Caco-2 (cell line): ENCODE data around the gene TMEM156. TPM values are rescaled to one million over a fixed set of nuclear protein-coding genes. Genes with fewer than 3 reads are reported as not detected.

Experiments
- BruUV-seq: library from RNA; stranded (reverse); fragments of 400-500 nt; replicated peaks from 2 replicates; lab custom pipeline; 2021; lab: Mats Ljungman, UMichigan
- CTCF ChIA-PET: fragments of 300-600 bp; sonication (Branson Sonifier 250); formaldehyde crosslinking; loops from one replicate; lab custom pipeline; 2022; ENCODE audit warnings: antibody characterized with exemption; lab: Charles Lee
- POLR2A ChIA-PET: fragments of 300-600 bp; sonication (Branson Sonifier 250); formaldehyde crosslinking; loops from one replicate; lab custom pipeline; 2022; ENCODE audit warnings: antibody characterized with exemption; lab: Charles Lee
- DNase-seq, 2 experiments: peaks; one replicate each; pipeline versions ENCODE4 v3.0.0 to v3.0.0-alpha.2; 2020 to 2022
- H3K27me3 ChIP-seq: replicated peaks from 2 replicates; pipeline ENCODE4 v1.6.0; 2011; ENCODE audit warnings: low read length; ENCODE audit not compliant: control insufficient read depth, insufficient read depth
- H3K36me3 ChIP-seq: 2 replicates; pipeline ENCODE4 v1.5.1; 2011; ENCODE audit warnings: low read length; ENCODE audit not compliant: control insufficient read depth, insufficient read depth
- H3K4me1 ChIP-seq: fragments of 250-450 bp; sonication (Bioruptor Pico); 2 replicates; pipeline ENCODE4 v1.5.1; 2020; ENCODE audit warnings: mild to moderate bottlenecking
- H3K4me3 ChIP-seq: 2 replicates; pipeline ENCODE4 v1.5.1; 2011; ENCODE audit warnings: low read depth, mild to moderate bottlenecking, control low read depth, low read length
- H3K9me3 ChIP-seq: fragments of 250-450 bp; sonication (Bioruptor Pico); 2 replicates; pipeline ENCODE4 v1.5.1; 2020; ENCODE audit warnings: mild to moderate bottlenecking, moderate library complexity
- H3K27ac Mint-ChIP-seq: one replicate; pipeline ENCODE4 v1.8.0; 2022; ENCODE audit warnings: mixed read lengths; ENCODE audit not compliant: unreplicated experiment
- H3K27me3 Mint-ChIP-seq: one replicate; pipeline ENCODE4 v1.8.0; 2022; ENCODE audit warnings: mixed read lengths; ENCODE audit not compliant: insufficient read depth, unreplicated experiment
- H3K36me3 Mint-ChIP-seq: one replicate; pipeline ENCODE4 v1.8.0; 2022; ENCODE audit warnings: mild to moderate bottlenecking, mixed read lengths; ENCODE audit not compliant: insufficient read depth, unreplicated experiment
- H3K4me1 Mint-ChIP-seq: one replicate; pipeline ENCODE4 v1.8.0; 2022; ENCODE audit warnings: low read depth, mixed read lengths; ENCODE audit not compliant: unreplicated experiment
- H3K4me3 Mint-ChIP-seq: one replicate; pipeline ENCODE4 v1.8.0; 2022; ENCODE audit warnings: mild to moderate bottlenecking, moderate library complexity, mixed read lengths; ENCODE audit not compliant: unreplicated experiment
- H3K9me3 Mint-ChIP-seq: one replicate; pipeline ENCODE4 v1.8.0; 2022; ENCODE audit warnings: mixed read lengths; ENCODE audit not compliant: unreplicated experiment
- intact Hi-C: fragments of 100-400 bp; cut with micrococcal nuclease; formaldehyde crosslinking; loops from one replicate; pipeline ENCODE4 v1.10.0; 2022; ENCODE audit not compliant: unreplicated experiment
- total RNA-seq: library from RNA; stranded (reverse); gene quantifications from 2 replicates; pipeline ENCODE4 v1.2.3, GENCODE V29; 2022
- TF ChIP-seq, protein P1 (sequence below), 2 experiments: fragments of 200-600 bp in 1 of 2; IDR thresholded peaks; 1 replicate in 1 of 2; 2 replicates in 1 of 2; pipeline versions ENCODE4 v1.5.1 to v1.8.0; 2011 to 2022; ENCODE audit warnings: antibody characterized with exemption in 1 of 2, control low read depth in 1 of 2, inconsistent platforms in 1 of 2, low read depth in 1 of 2, low read length in 1 of 2, mild to moderate bottlenecking in 1 of 2, moderate library complexity in 1 of 2; ENCODE audit not compliant: insufficient read depth in 1 of 2, severe bottlenecking in 1 of 2, unreplicated experiment in 1 of 2

TMEM156 gene
- total RNA-seq, 1 experiment from 2014 or later: not detected

DNA sequence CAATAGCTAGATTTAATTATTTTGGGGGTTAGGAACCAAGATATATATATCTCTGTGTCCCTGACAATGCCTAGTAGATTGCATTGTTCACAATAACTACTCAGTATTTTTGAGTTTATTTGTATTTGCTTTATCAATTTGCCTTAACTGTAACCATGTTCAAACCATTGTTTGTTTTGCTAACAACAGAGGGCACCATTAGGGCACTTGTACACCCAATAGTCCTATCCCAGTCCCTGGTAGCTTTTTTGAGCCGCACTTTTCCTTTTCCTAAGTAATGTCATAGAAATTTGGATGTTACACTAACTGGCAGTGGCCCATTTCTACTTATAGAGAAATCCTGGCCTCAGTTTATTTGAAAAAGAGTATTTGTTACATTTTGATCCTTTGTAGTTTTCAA lies 29.2 kb upstream of the TMEM156 start:
- H3K4me3 ChIP-seq: no peak overlapping the region
- Mint-ChIP-seq H3K4me3 (no peak overlapping the region), H3K27me3 (no peaks in the 10 kb centered on the region), H3K9me3 (no peaks in the 10 kb centered on the region), H3K36me3 (peaks cover 12% of the 10 kb centered on the region), H3K27ac (no peak overlapping the region), H3K4me1 (peaks cover 8% of the 10 kb centered on the region)
- H3K27me3 ChIP-seq: no peaks in the 10 kb centered on the region
- ChIA-PET CTCF (no interaction called here), POLR2A (no interaction called here)
- H3K36me3 ChIP-seq: no peaks in the 10 kb centered on the region
- no peak for DNase-seq
- intact Hi-C loops: no loop called here
- BruUV-seq: no TSS peak
- no peaks in the 10 kb centered on the region for H3K9me3 ChIP-seq
- TF ChIP-seq, protein P1, sequence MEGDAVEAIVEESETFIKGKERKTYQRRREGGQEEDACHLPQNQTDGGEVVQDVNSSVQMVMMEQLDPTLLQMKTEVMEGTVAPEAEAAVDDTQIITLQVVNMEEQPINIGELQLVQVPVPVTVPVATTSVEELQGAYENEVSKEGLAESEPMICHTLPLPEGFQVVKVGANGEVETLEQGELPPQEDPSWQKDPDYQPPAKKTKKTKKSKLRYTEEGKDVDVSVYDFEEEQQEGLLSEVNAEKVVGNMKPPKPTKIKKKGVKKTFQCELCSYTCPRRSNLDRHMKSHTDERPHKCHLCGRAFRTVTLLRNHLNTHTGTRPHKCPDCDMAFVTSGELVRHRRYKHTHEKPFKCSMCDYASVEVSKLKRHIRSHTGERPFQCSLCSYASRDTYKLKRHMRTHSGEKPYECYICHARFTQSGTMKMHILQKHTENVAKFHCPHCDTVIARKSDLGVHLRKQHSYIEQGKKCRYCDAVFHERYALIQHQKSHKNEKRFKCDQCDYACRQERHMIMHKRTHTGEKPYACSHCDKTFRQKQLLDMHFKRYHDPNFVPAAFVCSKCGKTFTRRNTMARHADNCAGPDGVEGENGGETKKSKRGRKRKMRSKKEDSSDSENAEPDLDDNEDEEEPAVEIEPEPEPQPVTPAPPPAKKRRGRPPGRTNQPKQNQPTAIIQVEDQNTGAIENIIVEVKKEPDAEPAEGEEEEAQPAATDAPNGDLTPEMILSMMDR (IDR thresholded peaks at IDR 0.05; ENCODE audit: insufficient read depth in 1 of 2, low read depth in 1 of 2, low read length in 1 of 2, severe bottlenecking in 1 of 2, unreplicated experiment in 1 of 2): no peak
- H3K4me1 ChIP-seq: no peaks in the 10 kb centered on the region

DNA sequence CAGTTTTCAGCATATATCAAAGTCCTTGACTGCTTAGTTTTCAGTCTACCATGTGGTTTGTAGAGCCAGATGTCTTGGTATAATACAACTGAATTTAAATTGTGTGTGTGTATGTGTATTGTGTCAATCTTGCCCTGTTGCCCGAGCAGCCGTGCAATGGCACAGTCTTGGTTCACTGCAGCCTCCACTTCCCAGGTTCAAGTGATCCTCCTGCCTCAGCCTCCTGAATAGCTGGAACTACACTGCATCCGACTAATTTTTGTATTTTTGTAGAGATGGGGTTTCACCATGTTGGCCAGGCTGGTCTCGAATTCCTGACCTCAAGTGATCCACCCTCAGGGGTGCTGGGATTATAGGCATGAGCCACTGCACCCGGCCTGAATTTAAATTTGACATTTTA lies 23.8 kb upstream of the TMEM156 start:
- DNase-seq: no peak
- H3K9me3 ChIP-seq: no peaks in the 10 kb centered on the region
- H3K9me3 Mint-ChIP-seq: no peaks in the 10 kb centered on the region
- no peaks in the 10 kb centered on the region for H3K27me3 Mint-ChIP-seq
- no peak overlapping the region for H3K4me3 ChIP-seq
- H3K4me1 ChIP-seq: no peaks in the 10 kb centered on the region
- peaks cover 7% of the 10 kb centered on the region for H3K36me3 Mint-ChIP-seq
- no peak overlapping the region for H3K27ac Mint-ChIP-seq
- H3K4me3 Mint-ChIP-seq: no peak overlapping the region
- POLR2A ChIA-PET: no interaction called here
- peaks cover 8% of the 10 kb centered on the region for H3K4me1 Mint-ChIP-seq
- TF ChIP-seq, protein P1 (IDR thresholded peaks at IDR 0.05; ENCODE audit: insufficient read depth in 1 of 2, low read depth in 1 of 2, low read length in 1 of 2, severe bottlenecking in 1 of 2, unreplicated experiment in 1 of 2): no peak
- intact Hi-C loops: no loop called here
- no TSS peak for BruUV-seq
- CTCF ChIA-PET: no interaction called here
- no peaks in the 10 kb centered on the region for H3K36me3 ChIP-seq
- no peaks in the 10 kb centered on the region for H3K27me3 ChIP-seq

DNA sequence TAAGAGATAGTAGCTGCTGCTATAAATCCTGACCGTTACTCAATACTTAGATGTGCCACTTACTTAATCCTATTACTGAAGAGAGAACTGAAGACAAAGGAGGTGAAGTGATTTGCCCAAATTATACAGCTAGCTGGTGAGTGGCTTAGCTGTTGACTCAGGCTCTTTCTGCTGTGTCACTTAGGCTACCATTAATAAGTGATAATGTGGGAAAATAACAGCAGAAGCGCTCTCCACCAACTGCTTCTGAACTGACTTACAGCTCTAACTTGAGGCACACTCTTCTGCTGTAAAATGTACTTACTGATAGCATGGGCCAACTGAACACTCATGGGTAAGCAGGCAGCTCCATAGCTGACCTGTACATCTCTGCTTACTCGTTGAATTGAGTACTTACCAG lies 22.3 kb upstream of the TMEM156 start:
- POLR2A ChIA-PET: interaction anchor here (0.6 to 0.8 kb wide), 3 partner anchors 9 to 12 kb away, joined by 3 to 6 read pairs (median 5); no protein-coding TSS in a partner anchor
- DNase-seq: no peak
- H3K27me3 Mint-ChIP-seq: no peaks in the 10 kb centered on the region
- H3K27ac Mint-ChIP-seq: no peak overlapping the region
- TF ChIP-seq, protein P1 (IDR thresholded peaks at IDR 0.05; ENCODE audit: insufficient read depth in 1 of 2, low read depth in 1 of 2, low read length in 1 of 2, severe bottlenecking in 1 of 2, unreplicated experiment in 1 of 2): no peak
- H3K4me3 ChIP-seq: no peak overlapping the region
- CTCF ChIA-PET: no interaction called here
- intact Hi-C loops: no loop called here
- BruUV-seq: no TSS peak
- H3K4me1 Mint-ChIP-seq: no peaks in the 10 kb centered on the region
- H3K4me3 Mint-ChIP-seq: no peak overlapping the region
- H3K9me3 ChIP-seq: no peaks in the 10 kb centered on the region
- no peaks in the 10 kb centered on the region for H3K36me3 ChIP-seq
- no peaks in the 10 kb centered on the region for H3K4me1 ChIP-seq
- peaks cover 7% of the 10 kb centered on the region for H3K36me3 Mint-ChIP-seq
- no peaks in the 10 kb centered on the region for H3K9me3 Mint-ChIP-seq
- no peaks in the 10 kb centered on the region for H3K27me3 ChIP-seq
